K562 (cell line): ENCODE data around the gene MIDN. TPM values are rescaled to one million over a fixed set of nuclear protein-coding genes. Genes with fewer than 3 reads are reported as not detected.
A peak's percentile ranks its signal among the peaks of the same experiment; 100 is the strongest.

ENCODE experiments used
- BDP1 ChIP-seq: IDR thresholded peaks from 3 replicates; pipeline ENCODE4 v1.6.1; 2011; ENCODE audit not compliant: insufficient read length, insufficient read depth
- BRD9 ChIP-seq: fragments of 450-650 bp; IDR thresholded peaks from 2 replicates; pipeline ENCODE4 v1.6.1; 2018; ENCODE audit warnings: low read depth; ENCODE audit not compliant: partially characterized antibody
- CHAMP1 ChIP-seq: fragments of 450-650 bp; IDR thresholded peaks from 2 replicates; pipeline ENCODE4 v1.6.1; 2016; ENCODE audit warnings: mild to moderate bottlenecking
- CREB3 ChIP-seq: fragments of 450-650 bp; conservative IDR thresholded peaks from 2 replicates; pipeline ENCODE4 v1.6.1; 2016; ENCODE audit warnings: missing genetic modification characterization, low read depth, mild to moderate bottlenecking, missing compliant biosample characterization, moderate library complexity
- CSDE1 ChIP-seq, 2 experiments: fragments of 450-650 bp; IDR thresholded peaks; 2 replicates each; pipeline ENCODE4 v1.6.1; 2016; ENCODE audit warnings: mild to moderate bottlenecking in 1 of 2
- HNRNPH1 ChIP-seq: fragments of 200-400 bp; formaldehyde crosslinking; optimal IDR thresholded peaks from 2 replicates; pipeline ENCODE3; 2017; ENCODE audit warnings: low read depth, mild to moderate bottlenecking, low read length, moderate library complexity
- ILK ChIP-seq: fragments of 450-650 bp; IDR thresholded peaks from 2 replicates; pipeline ENCODE4 v1.6.1; 2016; ENCODE audit warnings: missing genetic modification characterization, low read depth, mild to moderate bottlenecking, missing compliant biosample characterization, moderate library complexity, borderline replicate concordance
- MEF2A ChIP-seq: IDR thresholded peaks from 2 replicates; pipeline ENCODE4 v1.6.1; 2011; ENCODE audit warnings: low read depth, mild to moderate bottlenecking, low read length, moderate library complexity; ENCODE audit not compliant: control insufficient read depth
- MLLT1 ChIP-seq, 2 experiments: fragments of 450-650 bp; IDR thresholded peaks; 2 replicates each; pipeline ENCODE4 v1.6.1; 2016
- MYBL2 ChIP-seq, 2 experiments: fragments of 450-650 bp in 1 of 2; sonication (generic) in 1 of 2; formaldehyde crosslinking in 1 of 2; IDR thresholded peaks; 2 replicates each; pipeline versions ENCODE4 v1.6.1 to v1.8.1; 2017 to 2022; ENCODE audit warnings: borderline replicate concordance in 1 of 2, inconsistent platforms in 1 of 2, low read depth in 1 of 2, mild to moderate bottlenecking in 1 of 2, missing genetic modification reagents in 1 of 2, moderate library complexity in 1 of 2
- PATZ1 ChIP-seq: fragments of 250-450 bp; sonication (Bioruptor Pico); IDR thresholded peaks from 2 replicates; pipeline ENCODE4 v1.5.0; 2020; ENCODE audit warnings: mild to moderate bottlenecking, borderline replicate concordance
- TEAD4 ChIP-seq, 2 experiments: sonication (generic) in 1 of 2; formaldehyde crosslinking in 1 of 2; IDR thresholded peaks; 2 replicates each; pipeline versions ENCODE4 v1.6.1 to v1.8.0; 2012 to 2022; ENCODE audit warnings: borderline replicate concordance in 1 of 2, inconsistent platforms in 1 of 2, low read length in 1 of 2, mild to moderate bottlenecking in 1 of 2, missing genetic modification reagents in 1 of 2
- ZFP91 ChIP-seq: sonication (generic); formaldehyde crosslinking; IDR thresholded peaks from 2 replicates; pipeline ENCODE4 v1.8.0; 2022; ENCODE audit warnings: mild to moderate bottlenecking, missing genetic modification reagents
- ZNF512 ChIP-seq: IDR thresholded peaks from 2 replicates; pipeline ENCODE4 v1.6.1; 2016; ENCODE audit warnings: missing genetic modification characterization, missing compliant biosample characterization
- ZNF766 ChIP-seq: fragments of 200-800 bp; sonication (Bioruptor generic); conservative IDR thresholded peaks from 2 replicates; pipeline ENCODE4 v1.6.1; 2016; ENCODE audit warnings: missing genetic modification characterization, missing compliant biosample characterization
- polyA plus RNA-seq, 8 experiments: library from polyadenylated mRNA; depleted of rRNA in 4 of 8; stranded (reverse) in 5 of 8; unstranded in 3 of 8; fragments of >200 nt; fragmentation: Nextera tagmentation in 2 of 8; fragmentation: Illumina TruSeq in 1 of 8; extraction: Ambion mirVana in 2 of 8; extraction: Trizol in 1 of 8; gene quantifications; 2 replicates each; pipeline versions ENCODE4 v1.2.1 to v1.2.3, GENCODE V29; 2011 to 2014; ENCODE audit warnings: inconsistent platforms in 1 of 8, missing spikeins in 1 of 8
- total RNA-seq, 7 experiments: library from RNA; depleted of rRNA in 6 of 7; stranded (reverse); fragments of >200 nt in 6 of 7; fragmentation: Illumina TruSeq in 2 of 7; extraction: Trizol in 2 of 7; gene quantifications; 2 replicates each; pipeline versions ENCODE4 v1.2.1 to v1.2.3, GENCODE V29; 2011 to 2021; ENCODE audit warnings: low replicate concordance in 1 of 7

Gene MIDN
- total and polyA plus RNA-seq, 9 of the 15 experiments (the other 6 are each of a cell fraction or from before 2014, with no cell fraction given) = 0.17 to 120 (median 10.1) TPM

- TF ChIP-seq ZFP91 = no peak
- TF ChIP-seq CHAMP1 = no peak
- no peak for TF ChIP-seq ZNF512 (tag)
- TF ChIP-seq HNRNPH1 = no peak
- TF ChIP-seq MEF2A = no peak
- TF ChIP-seq CREB3 (tag) = no peak
- TF ChIP-seq MLLT1 (IDR thresholded peaks at IDR 0.05) = no peak
- no peak for TF ChIP-seq PATZ1 (CRISPR knock-in tag)
- no peak; the same call in 1 of the 2 replicates for TF ChIP-seq ZNF766 (CRISPR knock-in tag)
- no peak for TF ChIP-seq MYBL2 (IDR thresholded peaks at IDR 0.05; ENCODE audit: low read depth)
- no peak for TF ChIP-seq MYBL2 (CRISPR knock-in tag; IDR thresholded peaks at IDR 0.05; ENCODE audit: borderline replicate concordance)
- TF ChIP-seq ILK (tag) = no peak
- TF ChIP-seq CSDE1 (IDR thresholded peaks at IDR 0.05) = no peak
- no peak for TF ChIP-seq TEAD4 (IDR thresholded peaks at IDR 0.05; ENCODE audit: low read length)
- TF ChIP-seq TEAD4 (CRISPR knock-in tag; IDR thresholded peaks at IDR 0.05; ENCODE audit: borderline replicate concordance) = no peak
- TF ChIP-seq BRD9 = peak; percentile 16
- no peak for TF ChIP-seq BDP1
Observed at GRCh38 chr19:1248139-1248785, at the start of gene MIDN (continued).
